ENCODE data around the gene CMSS1.

Gene CMSS1

DNA sequence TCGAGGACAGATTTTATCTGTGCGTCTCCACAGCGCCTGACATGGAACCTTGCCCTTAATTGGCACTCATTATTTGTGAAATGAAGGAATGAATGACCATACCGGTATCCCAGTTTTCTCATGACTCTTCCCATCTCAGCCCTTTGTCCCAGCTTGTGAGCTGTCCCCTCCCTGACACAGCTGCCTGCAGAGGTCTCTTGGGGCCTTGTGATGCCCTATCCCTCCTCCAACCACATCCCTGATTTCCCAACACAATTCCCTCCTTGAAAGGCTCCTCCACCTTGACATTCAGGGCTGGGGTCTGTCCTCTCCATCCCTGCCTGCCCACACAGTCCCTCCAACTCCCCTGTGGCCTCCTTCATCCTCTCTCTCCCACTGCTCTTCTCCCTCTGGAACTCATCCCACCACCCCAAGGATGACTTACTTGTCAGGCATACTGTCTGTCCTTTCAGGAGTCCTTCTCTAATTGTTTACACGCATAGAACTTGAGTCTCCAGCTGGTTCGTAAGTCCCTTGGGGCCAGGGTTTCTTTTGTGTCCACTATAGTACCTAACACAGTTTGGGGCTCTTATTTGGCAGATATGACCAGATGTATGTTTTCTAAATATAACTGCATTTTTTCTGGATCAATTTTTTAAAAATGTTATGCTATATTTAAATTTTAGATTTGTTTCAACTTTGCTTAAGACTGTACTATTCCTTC lies 332.2 kb downstream of the CMSS1 start:
- H2AFZ ChIP-seq, result no peak overlapping the region
- H3K27ac ChIP-seq, result no peak overlapping the region
- H3K9ac ChIP-seq, result no peak overlapping the region
- H3K27me3 ChIP-seq (ENCODE audit: control insufficient read depth, insufficient read depth, low read length), result no peaks in the 10 kb centered on the region
- TF ChIP-seq, protein P1, sequence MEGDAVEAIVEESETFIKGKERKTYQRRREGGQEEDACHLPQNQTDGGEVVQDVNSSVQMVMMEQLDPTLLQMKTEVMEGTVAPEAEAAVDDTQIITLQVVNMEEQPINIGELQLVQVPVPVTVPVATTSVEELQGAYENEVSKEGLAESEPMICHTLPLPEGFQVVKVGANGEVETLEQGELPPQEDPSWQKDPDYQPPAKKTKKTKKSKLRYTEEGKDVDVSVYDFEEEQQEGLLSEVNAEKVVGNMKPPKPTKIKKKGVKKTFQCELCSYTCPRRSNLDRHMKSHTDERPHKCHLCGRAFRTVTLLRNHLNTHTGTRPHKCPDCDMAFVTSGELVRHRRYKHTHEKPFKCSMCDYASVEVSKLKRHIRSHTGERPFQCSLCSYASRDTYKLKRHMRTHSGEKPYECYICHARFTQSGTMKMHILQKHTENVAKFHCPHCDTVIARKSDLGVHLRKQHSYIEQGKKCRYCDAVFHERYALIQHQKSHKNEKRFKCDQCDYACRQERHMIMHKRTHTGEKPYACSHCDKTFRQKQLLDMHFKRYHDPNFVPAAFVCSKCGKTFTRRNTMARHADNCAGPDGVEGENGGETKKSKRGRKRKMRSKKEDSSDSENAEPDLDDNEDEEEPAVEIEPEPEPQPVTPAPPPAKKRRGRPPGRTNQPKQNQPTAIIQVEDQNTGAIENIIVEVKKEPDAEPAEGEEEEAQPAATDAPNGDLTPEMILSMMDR (IDR thresholded peaks at IDR 0.05), result no peak
- H3K79me2 ChIP-seq, result no peaks in the 10 kb centered on the region
- H3K4me3 ChIP-seq (ENCODE audit: low read depth, low read length), result no peak overlapping the region
- H3K4me1 ChIP-seq, result peaks cover 3% of the 10 kb centered on the region
- H3K36me3 ChIP-seq (ENCODE audit: control insufficient read depth, insufficient read depth, low read length), result no peaks in the 10 kb centered on the region
- H3K4me2 ChIP-seq (ENCODE audit: low read length), result no peak overlapping the region
- H3K9me3 ChIP-seq (ENCODE audit: control insufficient read depth, low read length), result no peaks in the 10 kb centered on the region

DNA sequence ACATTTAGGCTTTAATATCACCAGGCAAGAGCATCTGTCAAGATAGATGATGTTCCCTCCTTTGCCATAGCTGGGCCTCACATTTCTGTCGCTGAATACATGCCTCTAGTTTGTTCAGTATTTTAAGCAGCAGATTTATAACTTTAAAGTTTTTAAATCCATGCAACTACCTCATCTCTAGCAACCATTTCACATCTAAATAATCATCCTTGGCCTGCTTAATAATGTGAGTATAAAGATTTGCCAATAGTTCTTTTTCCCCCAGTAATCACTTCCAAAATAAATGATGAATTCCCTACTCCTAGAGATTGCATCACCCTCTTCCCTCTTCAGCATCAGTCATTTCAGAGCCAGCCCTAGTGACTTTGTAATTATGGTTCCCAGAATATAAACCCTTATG lies 332.8 kb downstream of the CMSS1 start:
- TF ChIP-seq, protein P1 (IDR thresholded peaks at IDR 0.05), result no peak
- no peaks in the 10 kb centered on the region for H3K36me3 ChIP-seq (ENCODE audit: control insufficient read depth, insufficient read depth, low read length)
- H3K79me2 ChIP-seq, result no peaks in the 10 kb centered on the region
- H3K4me2 ChIP-seq (ENCODE audit: low read length), result no peak overlapping the region
- H3K9ac ChIP-seq, result no peak overlapping the region
- no peaks in the 10 kb centered on the region for H3K9me3 ChIP-seq (ENCODE audit: control insufficient read depth, low read length)
- no peak overlapping the region for H3K4me3 ChIP-seq (ENCODE audit: low read depth, low read length)
- H3K27ac ChIP-seq, result no peak overlapping the region
- no peaks in the 10 kb centered on the region for H3K27me3 ChIP-seq (ENCODE audit: control insufficient read depth, insufficient read depth, low read length)
- peaks cover 3% of the 10 kb centered on the region for H3K4me1 ChIP-seq
- no peak overlapping the region for H2AFZ ChIP-seq

DNA sequence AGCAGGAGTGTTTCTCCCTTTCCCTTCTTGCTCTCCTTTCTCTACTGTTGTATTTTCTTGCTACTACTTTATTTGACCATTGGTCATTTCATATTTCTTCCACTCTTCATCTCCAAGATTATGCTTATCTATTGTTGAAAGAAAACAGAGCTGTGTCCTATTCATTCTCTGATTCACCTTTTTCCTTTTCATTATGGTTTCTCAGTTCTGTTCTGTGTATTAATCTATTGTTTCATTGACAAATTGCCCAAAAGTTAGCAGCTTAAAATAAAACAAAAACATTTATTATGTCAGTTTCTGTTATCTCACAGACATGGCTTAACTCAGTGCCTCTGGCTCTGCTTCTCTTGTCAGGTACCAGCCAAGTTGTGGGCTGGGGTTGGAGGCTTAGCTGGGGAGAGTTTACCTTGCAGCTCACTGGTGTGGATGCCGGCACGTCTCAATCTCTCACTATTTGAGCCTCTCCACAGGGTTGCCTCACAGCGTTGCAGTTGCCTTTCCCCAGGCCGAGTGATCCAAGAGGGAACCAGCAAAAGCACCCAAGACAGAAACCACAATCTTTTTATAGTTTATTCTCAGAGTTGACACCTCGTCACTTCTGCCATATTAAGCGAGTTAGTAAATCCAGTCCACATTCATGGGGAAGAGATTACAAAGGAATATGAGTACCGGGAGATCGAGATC lies 333.5 kb downstream of the CMSS1 start:
- Histone ChIP-seq H3K79me2 (no peaks in the 10 kb centered on the region), H3K4me1 (peaks cover 3% of the 10 kb centered on the region), H3K4me3 (ENCODE audit: low read depth, low read length) (no peak overlapping the region), H3K9ac (no peak overlapping the region), H3K4me2 (ENCODE audit: low read length) (no peak overlapping the region), H3K27me3 (ENCODE audit: control insufficient read depth, insufficient read depth, low read length) (no peaks in the 10 kb centered on the region), H3K27ac (peak overlapping the region; percentile 20), H3K36me3 (ENCODE audit: control insufficient read depth, insufficient read depth, low read length) (no peaks in the 10 kb centered on the region), H3K9me3 (ENCODE audit: control insufficient read depth, low read length) (no peaks in the 10 kb centered on the region), H2AFZ (no peak overlapping the region)
- TF ChIP-seq, protein P1 (IDR thresholded peaks at IDR 0.05), result no peak

DNA sequence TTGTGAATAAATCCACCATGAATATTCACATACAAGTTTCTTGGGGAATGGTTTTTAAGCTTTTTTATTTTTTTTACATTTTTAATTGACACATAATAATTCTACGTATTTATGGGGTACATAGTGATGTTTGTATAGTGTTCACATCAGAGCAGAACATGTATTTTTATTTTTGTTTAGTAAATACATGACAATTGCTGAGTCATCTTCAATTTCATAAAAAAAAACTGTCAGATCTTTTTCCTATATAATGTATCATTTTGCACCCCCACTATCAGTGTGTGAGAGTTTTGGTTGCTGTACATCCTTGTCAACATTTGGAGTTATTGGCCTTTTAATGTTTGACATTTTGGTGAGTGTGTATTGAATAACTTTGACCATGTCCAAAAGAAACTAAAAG lies 336.5 kb downstream of the CMSS1 start:
- Histone ChIP-seq H3K9ac (no peak overlapping the region), H3K4me2 (ENCODE audit: low read length) (no peak overlapping the region), H2AFZ (no peak overlapping the region), H3K4me1 (peaks cover 3% of the 10 kb centered on the region), H3K27me3 (ENCODE audit: control insufficient read depth, insufficient read depth, low read length) (no peaks in the 10 kb centered on the region), H3K36me3 (ENCODE audit: control insufficient read depth, insufficient read depth, low read length) (no peaks in the 10 kb centered on the region), H3K79me2 (no peaks in the 10 kb centered on the region), H3K27ac (no peak overlapping the region), H3K4me3 (ENCODE audit: low read depth, low read length) (no peak overlapping the region), H3K9me3 (ENCODE audit: control insufficient read depth, low read length) (no peaks in the 10 kb centered on the region)
- TF ChIP-seq, protein P1 (IDR thresholded peaks at IDR 0.05), result no peak
